ENCODE results near the gene LRFN5. TPM values are rescaled to one million over a fixed set of nuclear protein-coding genes. Genes with fewer than 3 reads are reported as not detected.
"Not testable (repeated sequence)": the region's sequence is repeated elsewhere in the genome, so short reads cannot be mapped to it uniquely, and the experiment has no call there.

Gene LRFN5
- total RNA-seq, 1 donor = 1.7 TPM

DNA sequence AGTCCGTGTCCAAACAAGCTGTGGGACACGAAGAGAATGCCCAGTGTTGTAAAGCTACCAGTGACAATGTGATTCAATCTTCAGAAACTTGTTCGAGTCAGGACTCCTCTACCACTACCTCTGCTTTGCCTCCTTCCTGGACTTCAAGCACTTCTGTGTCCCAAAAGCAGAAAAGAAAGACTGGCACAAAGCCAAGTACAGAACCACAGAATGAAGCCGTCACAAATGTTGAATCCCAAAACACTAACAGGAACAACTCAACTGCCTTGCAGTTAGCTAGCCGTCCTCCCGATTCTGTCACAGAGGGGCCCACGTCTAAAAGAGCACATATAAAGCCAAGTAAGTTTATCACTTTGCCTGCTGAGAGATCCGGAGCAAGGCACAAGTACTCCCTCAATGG is 284.9 kb downstream of the LRFN5 start:
- DNase-seq (ENCODE audit: low read depth) = no peak
- TF ChIP-seq, protein P1, sequence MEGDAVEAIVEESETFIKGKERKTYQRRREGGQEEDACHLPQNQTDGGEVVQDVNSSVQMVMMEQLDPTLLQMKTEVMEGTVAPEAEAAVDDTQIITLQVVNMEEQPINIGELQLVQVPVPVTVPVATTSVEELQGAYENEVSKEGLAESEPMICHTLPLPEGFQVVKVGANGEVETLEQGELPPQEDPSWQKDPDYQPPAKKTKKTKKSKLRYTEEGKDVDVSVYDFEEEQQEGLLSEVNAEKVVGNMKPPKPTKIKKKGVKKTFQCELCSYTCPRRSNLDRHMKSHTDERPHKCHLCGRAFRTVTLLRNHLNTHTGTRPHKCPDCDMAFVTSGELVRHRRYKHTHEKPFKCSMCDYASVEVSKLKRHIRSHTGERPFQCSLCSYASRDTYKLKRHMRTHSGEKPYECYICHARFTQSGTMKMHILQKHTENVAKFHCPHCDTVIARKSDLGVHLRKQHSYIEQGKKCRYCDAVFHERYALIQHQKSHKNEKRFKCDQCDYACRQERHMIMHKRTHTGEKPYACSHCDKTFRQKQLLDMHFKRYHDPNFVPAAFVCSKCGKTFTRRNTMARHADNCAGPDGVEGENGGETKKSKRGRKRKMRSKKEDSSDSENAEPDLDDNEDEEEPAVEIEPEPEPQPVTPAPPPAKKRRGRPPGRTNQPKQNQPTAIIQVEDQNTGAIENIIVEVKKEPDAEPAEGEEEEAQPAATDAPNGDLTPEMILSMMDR (IDR thresholded peaks at IDR 0.05; ENCODE audit: insufficient read depth, low read depth, low read length) = no peak

DNA sequence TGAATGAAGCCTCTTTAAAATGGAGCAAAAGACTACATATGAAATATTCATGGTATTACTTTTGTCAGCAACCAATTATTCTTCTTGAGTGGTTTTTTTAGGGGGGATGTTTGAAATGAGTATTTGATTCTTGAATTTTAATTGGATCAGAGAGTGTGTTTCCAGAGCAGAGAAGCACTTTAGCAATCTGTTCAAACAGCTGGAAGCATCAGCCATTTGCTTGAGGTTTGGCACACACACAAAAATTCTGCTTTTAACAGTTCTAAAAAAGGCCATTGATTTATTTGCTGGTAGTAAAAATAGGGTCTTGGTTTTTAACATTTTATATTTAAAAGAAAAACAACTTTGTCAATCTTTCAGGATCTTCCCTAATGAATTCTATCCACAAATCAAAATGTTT is 292.7 kb downstream of the LRFN5 start:
- TF ChIP-seq, protein P1 (IDR thresholded peaks at IDR 0.05; ENCODE audit: insufficient read depth, low read depth, low read length) = no peak
- peak; percentile 3 for DNase-seq (ENCODE audit: low read depth)
- H3K4me3 ChIP-seq (ENCODE audit: low read depth, low read length) = no peak overlapping the region

More for the DNA sequence above, 284.9 kb downstream of the LRFN5 start:
- H3K4me3 ChIP-seq (ENCODE audit: low read depth, low read length) = no peak overlapping the region

DNA sequence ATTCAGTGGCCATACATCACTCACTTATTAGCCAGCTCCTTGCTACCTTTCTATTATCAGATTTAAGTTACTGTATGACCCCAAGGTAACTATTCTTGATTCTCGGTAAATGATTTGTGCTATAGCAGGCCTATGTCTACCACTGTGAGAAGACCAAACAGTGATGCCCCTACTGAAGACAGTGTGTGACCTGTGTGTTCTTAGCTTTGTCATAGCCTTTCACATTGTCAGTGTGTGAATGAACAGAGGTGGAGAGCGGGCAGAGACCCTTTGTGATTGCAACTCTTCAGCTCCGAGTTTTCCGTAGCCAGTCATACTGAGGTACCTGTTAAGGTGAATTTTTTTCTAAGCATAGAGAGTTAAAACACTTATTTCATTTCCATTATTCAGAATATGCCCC is 294.0 kb downstream of the LRFN5 start:
- DNase-seq (ENCODE audit: low read depth) = no peak

DNA sequence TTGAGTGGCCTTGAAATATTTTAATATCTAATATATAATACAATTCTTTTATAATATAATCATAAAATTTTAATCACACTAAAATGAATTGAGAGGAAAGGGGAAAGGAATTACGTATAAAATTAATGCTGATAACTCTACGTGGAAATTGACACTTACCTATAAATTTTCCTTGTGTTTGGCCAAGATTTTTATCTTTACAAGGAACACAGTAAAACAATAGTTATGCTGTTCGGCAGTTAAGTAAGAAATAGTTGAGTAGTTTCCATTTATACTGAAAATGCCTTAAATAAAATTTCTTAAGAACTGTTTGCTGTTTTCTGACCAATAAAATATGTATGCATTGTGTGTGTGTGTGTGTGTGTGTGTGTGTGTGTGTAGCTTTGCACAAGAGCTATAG is 294.4 kb downstream of the LRFN5 start:
- no peak overlapping the region for H3K4me3 ChIP-seq (ENCODE audit: low read depth, low read length)
- TF ChIP-seq, protein P1 (IDR thresholded peaks at IDR 0.05; ENCODE audit: insufficient read depth, low read depth, low read length) = no peak
- no peak for DNase-seq (ENCODE audit: low read depth)

More for the DNA sequence above, 294.0 kb downstream of the LRFN5 start:
- TF ChIP-seq, protein P1 (IDR thresholded peaks at IDR 0.05; ENCODE audit: insufficient read depth, low read depth, low read length) = no peak
- H3K4me3 ChIP-seq (ENCODE audit: low read depth, low read length) = no peak overlapping the region

DNA sequence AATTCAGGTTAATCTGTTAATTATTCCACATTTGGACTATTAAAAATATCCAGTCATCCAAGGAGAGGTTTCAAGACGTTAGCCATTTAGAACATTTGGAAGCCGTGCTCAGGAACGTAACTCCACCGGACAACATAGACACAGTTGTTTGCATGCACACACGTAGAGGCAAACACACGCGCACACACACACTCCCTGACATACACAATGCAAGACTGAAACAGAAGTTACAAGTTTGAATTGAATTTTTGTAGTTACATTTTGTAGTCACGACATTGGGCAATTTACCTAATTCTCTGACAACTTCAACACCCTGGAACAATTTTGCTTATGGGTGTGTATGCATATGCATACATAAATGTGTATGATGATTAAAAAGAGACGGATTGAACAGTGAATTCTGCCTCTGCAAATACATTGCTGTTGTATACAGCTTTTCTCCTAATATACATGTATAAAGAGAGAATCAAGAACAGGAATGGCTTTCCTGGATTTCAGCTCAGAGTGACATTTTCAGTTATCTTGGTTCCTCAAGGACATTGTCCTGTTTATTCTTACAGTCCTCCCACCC is 298.8 kb downstream of the LRFN5 start:
- TF ChIP-seq, protein P1 (IDR thresholded peaks at IDR 0.05; ENCODE audit: insufficient read depth, low read depth, low read length) = no peak
- no peak for DNase-seq (ENCODE audit: low read depth)
- no peak overlapping the region for H3K4me3 ChIP-seq (ENCODE audit: low read depth, low read length)

DNA sequence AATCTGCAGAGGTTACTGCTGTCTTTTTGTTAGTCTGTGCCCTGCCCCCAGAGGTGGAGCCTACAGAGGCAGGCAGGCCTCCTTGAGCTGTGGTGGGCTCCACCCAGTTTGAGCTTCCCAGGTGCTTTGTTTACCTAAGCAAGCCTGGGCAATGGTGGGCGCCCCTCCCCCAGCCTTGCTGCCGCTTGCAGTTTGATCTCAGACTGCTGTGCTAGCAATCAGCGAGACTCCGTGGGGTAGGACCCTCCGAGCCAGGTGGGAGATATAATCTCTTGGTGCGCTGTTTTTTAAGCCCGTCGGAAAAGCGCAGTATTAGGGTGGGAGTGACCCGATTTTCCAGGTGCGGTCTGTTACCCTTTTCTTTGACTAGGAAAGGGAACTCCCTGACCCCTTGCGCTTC is 304.5 kb downstream of the LRFN5 start:
- not testable (repeated sequence) for H3K4me3 ChIP-seq (ENCODE audit: low read depth, low read length); DNase-seq (ENCODE audit: low read depth)

DNA sequence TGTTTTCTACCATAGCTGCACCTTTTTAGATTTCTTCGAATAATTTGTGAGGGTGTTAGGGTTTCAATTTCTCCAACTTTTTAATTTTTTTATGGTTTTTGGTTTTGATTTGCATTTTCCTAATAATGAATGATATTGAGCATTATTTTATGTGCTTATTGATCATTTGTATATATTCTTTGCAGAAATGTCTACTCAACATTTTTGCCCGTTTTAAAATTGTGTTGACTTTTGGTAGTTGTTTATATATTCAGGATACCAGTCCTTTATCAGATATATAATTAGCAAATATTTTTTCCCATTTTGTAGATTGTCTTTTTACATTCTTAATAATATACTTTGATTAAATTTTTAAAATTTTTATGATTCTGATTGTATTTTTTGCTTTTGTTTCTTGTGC is 306.7 kb downstream of the LRFN5 start:
- TF ChIP-seq, protein P1 (IDR thresholded peaks at IDR 0.05; ENCODE audit: insufficient read depth, low read depth, low read length) = no peak
- no peak for DNase-seq (ENCODE audit: low read depth)
- no peak overlapping the region for H3K4me3 ChIP-seq (ENCODE audit: low read depth, low read length)
